ENCODE results near the gene VAMP1. TPM values are rescaled to one million over a fixed set of nuclear protein-coding genes. Genes with fewer than 3 reads are reported as not detected.
A peak's percentile ranks its signal among the peaks of the same experiment; 100 is the strongest.

The VAMP1 gene
- total and polyA plus RNA-seq, 2 of the 13 experiments (the other 11 are each of a cell fraction or from before 2014, with no cell fraction given): 2.5 to 7.4 TPM

GRCh38 chr12:6418796-6419195, 51.7 kb downstream of the VAMP1 start (continued):
- TF ChIP-seq SNAPC4 (CRISPR knock-in tag; IDR thresholded peaks at IDR 0.05) (no peak), ARID3A (IDR thresholded peaks at IDR 0.05; ENCODE audit: low read depth, low read length) (no peak), HMG20A (CRISPR knock-in tag; IDR thresholded peaks at IDR 0.05; ENCODE audit: borderline replicate concordance) (peak; percentile 30; the same call in 1 of the 2 replicates)

GRCh38 chr12:6416596-6416995, 53.9 kb downstream of the VAMP1 start:
- Histone ChIP-seq H3K36me3 (replicated peaks in 1 of 2; ENCODE audit: control insufficient read depth in 1 of 2, insufficient read depth in 2 of 2, low read length in 2 of 2) (no peaks in the 10 kb centered on the region), H2AFZ (ENCODE audit: low read length) (no peak overlapping the region), H3K9me3 (ENCODE audit: low read length) (no peaks in the 10 kb centered on the region), H3K4me1 (ENCODE audit: insufficient read depth, low read length) (peaks cover 27% of the 10 kb centered on the region), H3K4me2 (ENCODE audit: low read depth, low read length) (no peak overlapping the region), H3K79me2 (ENCODE audit: insufficient read depth, low read length) (no peaks in the 10 kb centered on the region), H3K27ac (ENCODE audit: extremely low read length, insufficient read depth, low read length) (no peak overlapping the region), H3K9ac (ENCODE audit: insufficient read depth, low read depth, low read length) (no peak overlapping the region), H4K20me1 (ENCODE audit: insufficient read depth, low read length) (no peaks in the 10 kb centered on the region), H3K4me3 (replicated peaks in 1 of 3; ENCODE audit: insufficient read depth in 1 of 3, low read depth in 2 of 3, low read length in 3 of 3) (no peak overlapping the region), H3K27me3 (ENCODE audit: control insufficient read depth in 1 of 2, insufficient read depth in 2 of 2, low read length in 2 of 2) (no peaks in the 10 kb centered on the region)
- WGBS (ENCODE audit: low lambda C conversion rate): 66% methylated on average over 3 of the region's 3 CpGs
- FAIRE-seq (no peak), DNase-seq (ENCODE audit: low spot score) (no peak), ATAC-seq (no peak)
- CTCF ChIA-PET (ENCODE audit: low intra/inter-chr PET ratio, low total read pairs): interaction anchor here (0.6 kb wide), 1 partner anchor 107 kb away, joined by 3 read pairs; no protein-coding TSS in a partner anchor
- intact Hi-C loops (cut with micrococcal nuclease; ENCODE audit: unreplicated experiment) (no loop called here), in situ Hi-C loops (cut with HindIII; ENCODE audit: extremely low pct_ligation_motif_present, low pct_unique_long_range_greater_than_20kb) (no loop called here)
- POLR2A ChIA-PET: no interaction called here
- no TSS peak for BruUV-seq (replicated peaks)
- TF ChIP-seq ARNT2 (CRISPR knock-in tag; IDR thresholded peaks at IDR 0.05; ENCODE audit: low read depth) (no peak), SOX5 (CRISPR knock-in tag; IDR thresholded peaks at IDR 0.05; ENCODE audit: borderline replicate concordance) (no peak), ZFP82 (CRISPR knock-in tag; IDR thresholded peaks at IDR 0.05; ENCODE audit: borderline replicate concordance) (no peak), FLYWCH1 (CRISPR knock-in tag; IDR thresholded peaks at IDR 0.05) (no peak), DDIT3 (CRISPR knock-in tag; IDR thresholded peaks at IDR 0.05) (no peak), NFKBIZ (CRISPR knock-in tag; IDR thresholded peaks at IDR 0.05) (no peak), ZNF674 (CRISPR knock-in tag; IDR thresholded peaks at IDR 0.05; ENCODE audit: low read depth) (no peak), DNMT1 (CRISPR knock-in tag; IDR thresholded peaks at IDR 0.05) (no peak), NFYC (CRISPR knock-in tag; IDR thresholded peaks at IDR 0.05) (no peak), ZNF557 (CRISPR knock-in tag; IDR thresholded peaks at IDR 0.05) (no peak), SAP130 (CRISPR knock-in tag; IDR thresholded peaks at IDR 0.05; ENCODE audit: low read depth) (no peak), POGK (CRISPR knock-in tag; conservative IDR thresholded peaks at IDR 0.05) (no peak), ZEB1 (IDR thresholded peaks at IDR 0.05; ENCODE audit: insufficient replicate concordance, low read depth) (no peak), NCOA2 (CRISPR knock-in tag; IDR thresholded peaks at IDR 0.05) (no peak)
